GM18870 (cell line): ENCODE data around the gene MRTFA.
"Not testable (repeated sequence)": the region's sequence is repeated elsewhere in the genome, so short reads cannot be mapped to it uniquely, and the experiment has no call there.

Experiments
- ATAC-seq: cut with Tn5 transposase; IDR thresholded peaks from one replicate; pipeline ENCODE4 v1.9.1; 2021; ENCODE audit warnings: moderate library complexity; ENCODE audit not compliant: unreplicated experiment

The MRTFA gene

DNA sequence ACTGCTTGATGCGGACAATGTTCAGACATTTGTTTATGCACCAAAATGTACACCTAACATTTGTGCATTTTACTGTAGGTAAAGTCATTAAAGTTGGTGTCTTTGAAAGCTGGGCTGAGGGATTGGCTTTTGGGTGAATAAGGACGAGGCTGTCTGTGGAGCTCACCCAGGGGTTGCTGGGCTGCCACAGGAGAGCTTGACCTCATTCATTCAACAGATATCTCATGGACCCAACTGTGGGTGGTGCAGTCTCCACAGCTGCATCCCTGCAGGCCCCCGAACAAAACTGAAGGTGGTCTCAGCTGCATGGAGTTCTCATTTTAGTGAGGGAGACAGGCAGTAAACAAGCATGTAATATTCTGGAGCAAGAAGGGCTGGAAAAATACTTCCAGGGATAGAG lies 233.4 kb downstream of the MRTFA start:
- no peak for ATAC-seq

DNA sequence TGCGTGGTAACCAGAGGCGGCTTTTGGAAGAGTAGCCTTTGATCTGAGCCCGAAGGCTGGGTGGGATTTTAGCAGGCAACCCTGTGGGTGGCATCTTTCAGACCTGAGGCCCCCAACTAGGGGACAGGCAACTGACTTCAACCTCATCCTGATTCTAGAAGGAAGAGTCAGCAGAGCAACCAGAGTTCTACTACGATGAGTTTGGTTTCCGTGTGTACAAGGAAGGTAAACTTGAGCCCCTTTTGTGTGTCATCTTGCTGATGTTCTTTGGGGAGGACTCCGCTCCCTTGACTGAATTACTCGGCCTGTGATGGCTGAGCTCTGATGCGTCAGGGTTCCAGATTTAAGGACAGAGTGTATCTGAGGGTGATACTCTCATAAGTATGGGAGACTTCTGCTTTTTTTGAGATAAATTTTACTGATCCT lies 234.5 kb downstream of the MRTFA start:
- no peak for ATAC-seq

DNA sequence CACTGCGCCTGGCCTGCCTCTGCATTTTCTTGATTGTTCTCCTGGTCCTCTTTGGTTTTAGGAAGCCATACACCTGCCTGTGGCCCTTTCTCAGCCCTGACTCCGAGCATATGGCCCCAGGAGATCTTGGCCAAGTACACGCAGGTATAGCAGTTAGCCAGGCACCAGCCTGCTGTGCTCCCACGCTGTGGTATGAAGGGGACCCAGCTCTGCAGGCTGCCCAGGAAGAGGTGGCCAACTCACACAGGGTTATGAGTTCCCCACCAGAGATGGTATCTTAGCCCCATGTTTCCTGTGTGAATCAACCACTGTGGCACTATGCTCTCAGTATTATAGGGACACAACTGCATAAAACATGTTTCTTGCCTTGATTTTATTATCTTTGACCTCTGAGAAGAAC lies 235.0 kb downstream of the MRTFA start:
- ATAC-seq, result no peak

DNA sequence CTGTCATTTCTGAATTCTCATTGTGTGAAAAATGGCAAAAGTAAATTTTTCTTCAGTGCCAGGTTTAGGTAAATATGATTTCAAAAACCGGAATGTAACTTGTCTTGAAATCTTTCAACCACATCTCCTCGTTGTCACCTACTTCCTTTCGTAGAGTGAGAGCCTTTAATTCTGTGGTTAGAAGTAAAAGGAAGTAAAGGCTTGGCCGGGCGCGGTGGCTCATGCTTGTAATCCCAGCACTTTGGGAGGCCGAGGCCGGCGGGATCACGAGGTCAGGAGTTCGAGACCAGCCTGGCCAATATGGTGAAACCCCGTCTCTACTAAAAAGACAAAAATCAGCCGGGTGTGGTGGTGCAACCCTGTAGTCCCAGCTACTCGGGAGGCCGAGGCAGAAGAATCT lies 236.4 kb downstream of the MRTFA start:
- ATAC-seq, result no peak

GRCh38 chr22:40399621-40400020 lies 236.9 kb downstream of the MRTFA start:
- no peak for ATAC-seq

DNA sequence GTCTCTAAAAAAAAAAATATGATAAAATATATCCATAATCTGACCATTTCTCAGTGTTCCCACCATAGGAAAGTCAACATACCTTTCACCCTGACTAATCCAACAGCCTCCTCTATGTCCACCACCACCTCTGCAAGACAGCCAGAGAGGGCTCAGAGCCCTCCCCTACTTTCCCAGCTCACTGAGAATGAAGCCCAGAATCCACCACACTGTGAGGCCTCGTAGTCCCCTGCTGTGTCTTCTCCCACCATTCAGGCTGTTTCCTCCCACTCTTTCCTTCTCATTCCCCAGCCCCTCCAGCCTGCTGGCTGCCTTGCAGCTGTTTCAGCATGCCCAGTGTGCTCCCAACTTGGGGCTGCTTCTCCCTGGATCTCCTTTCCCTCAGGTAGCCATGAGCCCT lies 239.1 kb downstream of the MRTFA start:
- ATAC-seq, result no peak

DNA sequence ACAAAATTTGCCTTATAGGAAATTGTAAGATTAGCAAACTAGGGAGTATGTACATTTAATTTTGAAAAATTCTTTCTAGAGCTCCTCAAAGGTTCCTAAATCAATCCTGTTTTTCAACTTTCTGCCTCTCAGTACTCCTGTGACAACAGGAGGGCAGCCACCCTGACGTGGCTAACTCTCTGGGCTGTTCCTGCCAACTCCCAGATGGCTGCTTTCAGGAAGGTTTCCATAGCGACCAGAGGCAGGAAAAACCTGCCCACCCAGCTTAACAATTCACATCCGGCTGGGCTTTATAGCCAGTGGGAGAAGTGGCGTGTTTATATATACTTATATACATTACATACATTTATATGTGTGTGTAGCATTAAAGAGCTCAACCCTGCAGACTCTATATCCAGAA lies 239.6 kb downstream of the MRTFA start:
- no peak for ATAC-seq

DNA sequence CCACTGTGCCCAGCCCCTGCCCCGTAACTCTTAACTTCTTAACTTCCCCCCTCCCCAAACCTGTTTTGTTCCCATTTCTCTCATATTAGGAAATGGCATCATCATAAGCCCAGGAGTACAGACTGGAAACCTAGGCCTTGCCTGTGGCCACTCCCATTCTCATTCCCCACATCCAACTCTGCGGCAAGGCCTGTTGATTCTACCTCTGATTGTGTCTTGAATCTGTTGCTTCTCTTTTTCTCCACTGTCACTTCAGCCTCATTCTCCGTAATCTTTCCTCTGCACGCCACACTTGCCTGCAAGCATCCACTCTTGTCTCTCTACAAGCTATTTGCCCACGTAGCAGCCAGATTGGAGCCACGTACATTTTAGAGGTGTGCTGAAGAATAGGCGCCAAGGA lies 240.9 kb downstream of the MRTFA start:
- ATAC-seq, result no peak

- ATAC-seq, result no peak
Observed at GRCh38 chr22:40394607-40395006, 241.9 kb downstream of the MRTFA start.

- no peak for ATAC-seq
Observed at GRCh38 chr22:40392618-40393017, 243.9 kb downstream of the MRTFA start.

- ATAC-seq, result no peak
Observed at GRCh38 chr22:40391417-40391816, 245.1 kb downstream of the MRTFA start.

DNA sequence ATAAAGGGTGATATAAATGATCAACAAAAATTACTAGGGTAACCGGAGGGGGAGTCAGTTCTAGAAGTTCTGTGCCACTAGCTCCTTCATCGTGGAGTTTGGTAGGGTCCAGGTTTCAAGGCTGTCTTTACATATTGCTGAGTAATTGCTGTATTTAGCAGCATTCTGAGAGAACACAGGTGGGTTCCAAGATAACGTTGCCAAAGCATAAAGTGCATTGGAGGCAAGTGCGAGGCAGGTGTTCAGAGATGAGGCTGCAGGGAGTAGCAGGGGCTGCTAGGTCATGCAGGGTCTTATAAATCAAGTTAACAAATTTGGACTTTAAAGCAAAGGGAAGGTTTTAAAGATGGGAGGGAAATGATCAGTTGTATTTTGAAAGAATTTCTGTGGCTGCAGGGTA lies 248.3 kb downstream of the MRTFA start:
- no peak for ATAC-seq

GRCh38 chr22:40387746-40388145 lies 248.8 kb downstream of the MRTFA start:
- no peak for ATAC-seq

DNA sequence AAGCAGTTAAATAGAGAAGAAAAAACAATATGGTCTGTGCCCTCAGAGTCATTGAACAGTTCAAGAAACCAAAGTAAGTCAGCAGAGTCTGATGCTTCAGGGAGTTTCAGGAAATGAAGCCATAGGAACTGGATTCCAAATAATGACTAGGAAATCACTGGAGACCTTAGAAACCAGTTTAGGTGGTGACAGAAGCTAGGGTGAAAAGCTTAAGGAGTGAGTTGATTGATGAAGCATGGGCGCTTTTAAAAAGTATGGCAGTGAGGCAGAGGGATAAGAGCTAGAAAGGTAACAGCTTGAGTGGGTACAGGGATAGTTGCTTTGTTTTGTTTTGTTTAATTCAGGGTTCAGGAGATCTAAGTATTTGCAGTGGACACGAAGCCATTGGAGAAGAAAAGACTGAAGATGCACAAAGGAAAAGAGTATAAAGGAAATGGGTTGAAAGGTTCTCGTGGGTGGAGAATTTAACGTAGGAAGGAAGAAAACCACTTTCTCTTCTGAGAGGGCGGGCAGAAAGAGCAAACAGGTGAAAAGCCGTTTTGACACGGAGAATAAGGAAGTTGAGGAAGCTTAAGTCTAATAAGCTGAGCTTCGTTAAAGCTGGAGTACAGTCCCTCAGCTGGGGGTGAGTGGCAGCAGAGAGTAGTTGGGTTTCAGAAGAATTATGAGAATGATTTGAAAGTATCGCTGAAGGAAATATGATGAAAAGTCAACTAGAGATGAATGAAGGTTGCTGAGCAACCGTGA lies 251.3 kb downstream of the MRTFA start:
- no peak for ATAC-seq

DNA sequence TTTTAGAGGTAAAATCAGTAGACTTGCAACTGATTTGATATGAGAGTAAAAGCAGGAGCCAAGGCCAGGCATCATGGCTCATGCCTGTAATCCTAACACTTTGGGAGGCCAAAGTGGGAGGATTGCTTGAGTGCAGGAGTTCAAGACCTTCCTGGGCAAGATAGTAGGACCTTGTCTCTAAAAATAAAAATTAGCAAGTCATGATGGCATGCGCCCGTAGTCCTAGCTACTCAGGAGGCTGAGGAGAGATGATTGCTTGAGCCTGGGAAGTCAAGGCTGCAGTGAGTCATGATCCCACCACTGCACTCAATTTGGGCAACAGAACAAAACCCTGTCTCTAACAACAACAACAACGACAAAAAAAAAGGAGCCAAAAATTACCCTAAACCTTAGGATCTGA lies 252.6 kb downstream of the MRTFA start:
- no peak for ATAC-seq

- no peak for ATAC-seq
Observed at GRCh38 chr22:40381461-40381860, 255.1 kb downstream of the MRTFA start.

DNA sequence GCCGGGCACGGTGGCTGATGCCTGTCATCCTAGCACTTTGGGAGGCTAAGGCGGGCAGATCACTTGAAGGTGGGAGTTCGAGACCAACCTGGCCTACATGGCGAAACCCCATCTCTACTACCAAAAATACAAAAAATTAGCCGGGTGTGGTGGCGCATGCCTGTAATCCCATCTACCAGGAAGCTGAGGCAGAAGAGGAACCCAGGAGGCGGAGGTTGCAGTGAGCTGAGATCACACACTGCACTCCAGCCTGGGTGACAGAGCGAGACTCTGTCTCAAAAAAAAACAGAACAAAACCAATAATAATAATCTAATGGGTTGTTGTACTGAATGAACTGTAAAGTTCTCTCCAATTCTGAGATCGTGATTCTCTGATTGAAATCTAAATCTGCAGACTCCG lies 258.1 kb downstream of the MRTFA start:
- ATAC-seq, result not testable (repeated sequence)

DNA sequence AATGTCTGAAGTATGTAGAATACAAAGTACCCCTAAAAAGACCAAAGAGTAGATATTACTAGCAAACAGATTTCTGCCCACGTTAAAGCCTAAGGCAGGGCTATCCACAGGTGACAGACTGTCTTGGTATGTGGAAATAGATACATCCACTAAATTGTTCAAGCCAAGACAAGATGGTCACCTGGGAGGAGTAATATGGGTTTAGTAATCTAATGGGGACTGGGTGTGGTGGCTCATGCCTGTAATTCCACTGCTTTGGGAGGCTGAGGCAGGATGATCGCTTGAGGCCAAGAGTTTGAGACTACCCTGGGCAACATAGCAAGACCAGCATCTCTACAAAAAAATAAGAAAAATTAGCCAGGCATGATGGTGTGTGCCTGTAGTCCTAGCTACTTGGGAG lies 258.6 kb downstream of the MRTFA start:
- no peak for ATAC-seq

GRCh38 chr22:40376149-40376548 lies 260.4 kb downstream of the MRTFA start:
- no peak for ATAC-seq

- no peak for ATAC-seq
Observed at GRCh38 chr22:40374567-40374966, 262.0 kb downstream of the MRTFA start.

DNA sequence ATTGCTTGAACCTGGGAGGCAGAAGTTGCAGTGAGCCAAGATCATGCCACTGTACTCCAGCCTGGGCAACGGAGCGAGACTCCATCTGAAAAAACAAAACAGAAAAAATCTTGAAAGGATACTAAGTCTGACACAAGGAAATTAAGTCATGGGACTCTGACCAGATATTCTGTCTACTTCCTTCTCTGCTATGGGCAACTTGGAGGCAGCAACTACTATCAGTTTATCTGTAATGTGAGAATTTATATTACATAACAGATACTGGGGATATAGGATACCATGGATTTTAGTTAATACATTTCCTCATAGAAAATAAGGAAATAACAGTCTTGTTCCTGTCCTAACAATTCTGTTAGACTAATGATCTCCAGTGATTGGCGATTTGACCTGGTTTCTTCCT lies 267.7 kb downstream of the MRTFA start:
- ATAC-seq, result no peak

- no peak for ATAC-seq
Observed at GRCh38 chr22:40368016-40368415, 268.5 kb downstream of the MRTFA start.

DNA sequence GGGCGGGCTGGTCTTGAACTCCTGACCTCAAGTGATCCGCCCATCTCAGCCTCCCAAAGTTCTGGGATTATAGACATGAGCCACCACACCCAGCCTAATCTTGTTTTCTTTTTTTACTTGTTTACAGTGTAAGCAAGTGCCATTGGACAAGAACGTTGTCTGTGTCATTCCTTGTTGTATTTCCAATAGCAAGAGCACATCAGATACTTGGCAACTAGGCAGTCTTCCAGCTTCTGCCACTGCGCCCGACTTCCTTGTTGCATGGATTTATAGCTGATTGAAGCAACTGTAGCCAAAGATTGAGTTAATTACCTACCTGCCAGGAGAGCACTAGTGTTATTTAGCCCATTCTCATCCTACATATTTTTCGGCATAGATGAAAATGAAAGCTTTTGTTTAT lies 269.2 kb downstream of the MRTFA start:
- no peak for ATAC-seq
